ENCODE measurements around the gene MLNR. TPM values are rescaled to one million over a fixed set of nuclear protein-coding genes. Genes with fewer than 3 reads are reported as not detected.
A peak's percentile ranks its signal among the peaks of the same experiment; 100 is the strongest.

Gene MLNR
- total RNA-seq, 1 donor from 2014 or later = not detected

DNA sequence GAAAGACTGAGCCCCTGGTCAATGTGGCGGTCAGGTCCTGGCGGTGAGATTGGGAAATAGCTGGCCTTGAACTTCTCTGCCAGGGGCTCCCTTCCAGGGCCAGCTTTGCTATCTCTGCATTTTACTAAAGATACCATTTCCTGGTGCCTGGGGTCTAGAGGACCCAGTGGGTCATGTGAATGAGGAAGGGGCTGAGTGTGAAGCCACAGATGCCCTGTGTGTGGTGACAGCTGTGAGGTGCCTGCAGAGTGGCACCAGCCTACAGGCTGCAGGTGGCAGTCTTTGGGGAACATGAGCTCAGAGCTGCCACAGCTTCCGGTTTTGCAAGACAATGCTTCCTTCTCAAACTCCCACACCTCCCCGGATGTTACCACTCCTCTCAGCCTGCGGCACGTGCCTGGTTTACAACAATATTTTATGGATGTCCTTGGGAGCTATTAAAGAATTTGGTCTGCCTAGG lies 5.2 kb upstream of the MLNR start:
- intact Hi-C loops (cut with micrococcal nuclease) = no loop called here
- H3K27ac Mint-ChIP-seq = no peak overlapping the region
- H3K9me3 Mint-ChIP-seq = no peaks in the 10 kb centered on the region
- DNase-seq (ENCODE audit: low spot score) = peak; percentile 16
- peaks cover 25% of the 10 kb centered on the region for H3K27me3 Mint-ChIP-seq (ENCODE audit: insufficient read depth)
- no peaks in the 10 kb centered on the region for H3K36me3 Mint-ChIP-seq (ENCODE audit: low read depth)
- H3K4me3 Mint-ChIP-seq = no peak overlapping the region
- peaks cover 26% of the 10 kb centered on the region for H3K4me1 Mint-ChIP-seq (ENCODE audit: low read depth)

DNA sequence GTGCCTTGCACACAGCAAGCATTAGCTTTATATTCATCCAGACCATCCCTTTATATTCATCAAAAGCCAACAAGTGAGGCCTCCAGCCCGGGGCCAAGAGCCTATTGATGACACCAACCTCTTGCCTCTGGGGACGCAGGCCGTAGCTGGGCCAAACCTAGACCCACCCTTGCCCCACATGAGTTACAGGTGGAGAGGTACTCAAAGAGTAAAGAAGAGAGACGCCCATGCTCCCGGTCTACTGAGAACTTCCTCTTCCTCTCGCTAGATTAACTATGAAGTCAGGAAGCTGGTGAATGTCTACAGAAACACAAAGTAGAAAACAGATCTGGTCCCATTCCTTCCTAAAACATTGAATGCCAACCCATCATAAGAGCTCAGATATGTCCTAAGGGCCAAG lies 3.8 kb upstream of the MLNR start:
- Mint-ChIP-seq H3K4me3 (no peak overlapping the region), H3K9me3 (no peaks in the 10 kb centered on the region), H3K27ac (no peak overlapping the region), H3K27me3 (ENCODE audit: insufficient read depth) (peaks cover 30% of the 10 kb centered on the region), H3K4me1 (ENCODE audit: low read depth) (peaks cover 26% of the 10 kb centered on the region), H3K36me3 (ENCODE audit: low read depth) (no peaks in the 10 kb centered on the region)
- DNase-seq (ENCODE audit: low spot score) = no peak
- intact Hi-C loops (cut with micrococcal nuclease) = no loop called here

DNA sequence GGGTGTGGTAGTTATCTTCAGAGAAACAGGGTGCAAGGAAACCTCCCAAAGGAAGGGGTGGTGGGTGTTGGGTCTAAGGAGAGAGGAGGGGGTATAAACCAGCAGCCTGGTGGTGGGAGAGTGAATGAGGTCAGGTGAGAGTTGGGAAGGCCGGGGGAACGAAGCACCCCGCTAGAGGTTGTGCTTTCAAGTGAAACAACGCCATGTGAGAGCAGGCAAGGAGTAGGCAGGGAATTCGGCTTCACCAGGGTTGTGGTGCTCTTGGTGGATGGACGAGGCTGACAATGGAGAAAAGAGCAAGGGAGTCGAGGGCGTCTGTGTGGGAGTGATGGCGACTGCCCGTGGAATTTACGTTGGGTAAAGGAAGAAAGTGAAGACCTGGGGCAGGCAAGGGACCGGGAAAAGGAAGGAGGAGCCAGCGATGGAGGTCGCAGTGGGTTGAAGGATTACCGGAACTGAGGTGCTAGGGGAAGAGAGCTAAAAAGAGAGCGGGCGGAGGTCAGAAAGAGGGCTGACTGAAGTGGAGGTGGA lies 2.1 kb upstream of the MLNR start:
- intact Hi-C loops (cut with micrococcal nuclease) = no loop called here
- Mint-ChIP-seq H3K36me3 (ENCODE audit: low read depth) (no peaks in the 10 kb centered on the region), H3K4me1 (ENCODE audit: low read depth) (peaks cover 26% of the 10 kb centered on the region), H3K27me3 (ENCODE audit: insufficient read depth) (peaks cover 47% of the 10 kb centered on the region), H3K9me3 (no peaks in the 10 kb centered on the region), H3K27ac (peak overlapping the region; percentile 27), H3K4me3 (no peak overlapping the region)
- no peak for DNase-seq (ENCODE audit: low spot score)

DNA sequence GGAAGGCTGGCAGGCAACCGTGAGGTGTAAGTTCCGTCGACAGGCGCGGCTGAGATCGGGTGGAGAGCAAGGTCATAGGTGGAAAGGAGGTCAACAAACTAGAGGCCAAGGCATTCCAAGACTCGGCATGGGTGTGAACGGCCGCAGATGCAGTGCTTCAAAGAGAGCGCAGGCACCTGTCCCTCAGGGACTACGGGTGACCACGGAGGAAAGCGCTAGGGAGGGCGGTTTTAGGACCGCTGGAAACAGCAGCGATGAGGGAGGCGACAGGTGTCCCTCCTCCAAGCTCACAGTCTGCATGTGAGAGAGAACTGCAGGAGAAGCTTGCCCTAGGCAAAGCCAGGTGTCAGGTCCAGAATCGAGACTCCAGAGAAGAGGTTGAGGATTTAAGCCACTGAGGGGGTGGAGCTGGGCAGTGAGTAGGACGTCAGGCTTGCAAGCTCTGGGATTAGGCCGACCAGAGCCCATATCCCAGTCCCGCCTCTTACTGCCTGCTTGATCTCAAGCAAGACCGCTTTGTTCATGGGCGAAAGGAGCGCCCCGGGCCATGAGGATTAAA lies 1.6 kb upstream of the MLNR start:
- Mint-ChIP-seq H3K27ac (no peak overlapping the region), H3K4me1 (ENCODE audit: low read depth) (peaks cover 26% of the 10 kb centered on the region), H3K27me3 (ENCODE audit: insufficient read depth) (peaks cover 51% of the 10 kb centered on the region), H3K9me3 (no peaks in the 10 kb centered on the region), H3K36me3 (ENCODE audit: low read depth) (no peaks in the 10 kb centered on the region), H3K4me3 (no peak overlapping the region)
- intact Hi-C loops (cut with micrococcal nuclease) = no loop called here
- no peak for DNase-seq (ENCODE audit: low spot score)

GRCh38 chr13:49219647-49220035 lies 497 bp upstream of the MLNR start:
- intact Hi-C loops (cut with micrococcal nuclease) = no loop called here
- H3K27me3 Mint-ChIP-seq (ENCODE audit: insufficient read depth) = peaks cover 61% of the 10 kb centered on the region

GRCh38 chr13:49220856-49221589 lies 885 bp downstream of the MLNR start:
- peak overlapping the region; percentile 56 for H3K4me3 Mint-ChIP-seq

More at GRCh38 chr13:49219647-49220035, 497 bp upstream of the MLNR start:
- Mint-ChIP-seq H3K4me1 (ENCODE audit: low read depth) (peaks cover 22% of the 10 kb centered on the region), H3K36me3 (ENCODE audit: low read depth) (no peaks in the 10 kb centered on the region), H3K27ac (no peak overlapping the region), H3K9me3 (no peaks in the 10 kb centered on the region), H3K4me3 (peak overlapping the region; percentile 56)
- DNase-seq (ENCODE audit: low spot score) = no peak

GRCh38 chr13:49221590-49221965 lies 1.4 kb downstream of the MLNR start:
- no peak overlapping the region for H3K27ac Mint-ChIP-seq
- intact Hi-C loops (cut with micrococcal nuclease) = no loop called here
- peaks cover 9% of the 10 kb centered on the region for H3K4me1 Mint-ChIP-seq (ENCODE audit: low read depth)
- no peaks in the 10 kb centered on the region for H3K36me3 Mint-ChIP-seq (ENCODE audit: low read depth)
- DNase-seq (ENCODE audit: low spot score) = no peak
- peaks cover 68% of the 10 kb centered on the region for H3K27me3 Mint-ChIP-seq (ENCODE audit: insufficient read depth)
- H3K4me3 Mint-ChIP-seq = peak overlapping the region; percentile 33
- H3K9me3 Mint-ChIP-seq = no peaks in the 10 kb centered on the region

More at GRCh38 chr13:49220856-49221589, 885 bp downstream of the MLNR start:
- intact Hi-C loops (cut with micrococcal nuclease) = no loop called here
- no peaks in the 10 kb centered on the region for H3K9me3 Mint-ChIP-seq
- DNase-seq (ENCODE audit: low spot score) = no peak
- H3K27ac Mint-ChIP-seq = no peak overlapping the region
- H3K36me3 Mint-ChIP-seq (ENCODE audit: low read depth) = no peaks in the 10 kb centered on the region
- H3K27me3 Mint-ChIP-seq (ENCODE audit: insufficient read depth) = peaks cover 67% of the 10 kb centered on the region
- peaks cover 14% of the 10 kb centered on the region for H3K4me1 Mint-ChIP-seq (ENCODE audit: low read depth)

DNA sequence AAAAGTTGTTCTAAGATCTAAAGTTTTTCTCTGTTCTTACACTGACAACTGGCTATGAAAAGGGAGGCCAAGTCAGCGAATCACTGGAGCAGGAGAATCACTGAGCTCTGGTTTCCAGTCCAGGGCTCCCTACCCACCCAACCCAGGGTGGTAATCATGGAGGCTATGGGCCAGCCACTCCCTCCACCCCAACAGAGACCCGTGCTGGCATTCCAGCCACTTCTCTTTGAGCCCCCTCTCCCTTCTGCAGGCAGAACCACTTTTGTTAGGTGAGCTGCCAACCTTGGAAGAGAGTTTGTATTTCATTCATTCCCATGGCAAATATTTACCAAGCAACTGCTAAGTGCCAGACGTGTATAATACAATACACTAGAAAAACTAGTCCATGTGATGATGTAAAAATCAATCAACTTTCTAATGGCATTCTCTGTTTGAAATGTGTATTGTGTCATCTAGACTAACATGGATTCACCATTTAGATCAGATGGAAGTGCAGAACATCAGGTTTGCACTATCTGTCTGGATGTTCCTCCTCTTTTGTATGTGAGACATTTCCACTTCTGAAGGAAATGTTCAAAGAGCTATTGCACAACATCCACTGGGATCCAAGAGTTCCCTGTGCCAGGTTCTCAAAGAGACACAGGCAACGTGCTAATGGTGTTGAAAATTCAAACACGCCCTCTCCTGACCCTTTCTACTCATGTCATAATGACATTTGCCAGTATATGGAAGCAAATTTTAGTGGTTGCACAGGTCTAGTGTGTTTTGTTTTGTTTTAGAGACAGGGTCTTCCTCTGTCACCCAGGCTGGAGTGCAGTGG lies 5.3 kb downstream of the MLNR start:
- H3K27ac Mint-ChIP-seq = no peak overlapping the region
- H3K27me3 Mint-ChIP-seq (ENCODE audit: insufficient read depth) = peaks cover 44% of the 10 kb centered on the region
- H3K4me3 Mint-ChIP-seq = no peak overlapping the region
- no peak for DNase-seq (ENCODE audit: low spot score)
- no peaks in the 10 kb centered on the region for H3K9me3 Mint-ChIP-seq
- H3K4me1 Mint-ChIP-seq (ENCODE audit: low read depth) = no peaks in the 10 kb centered on the region
- intact Hi-C loops (cut with micrococcal nuclease) = no loop called here
- H3K36me3 Mint-ChIP-seq (ENCODE audit: low read depth) = no peaks in the 10 kb centered on the region

DNA sequence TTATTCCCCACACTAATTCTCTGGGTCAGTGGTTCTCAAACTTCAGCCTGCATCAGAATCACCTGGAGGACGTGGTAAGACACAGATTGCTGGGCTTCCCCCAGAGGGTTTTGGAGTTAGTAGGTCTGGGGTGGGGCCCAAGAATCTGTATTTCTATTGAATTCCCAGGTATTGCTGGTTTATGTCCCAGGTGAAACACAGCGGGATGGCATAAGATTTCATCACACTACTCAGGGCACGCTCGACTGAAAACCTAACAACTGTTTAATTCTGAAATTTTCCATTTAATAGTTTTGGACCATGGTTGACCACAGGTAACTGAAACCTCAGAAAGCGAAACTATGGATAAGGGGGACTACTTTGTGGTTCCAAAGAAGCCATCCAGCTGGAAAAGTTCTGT lies 6.5 kb downstream of the MLNR start:
- Mint-ChIP-seq H3K4me3 (no peak overlapping the region), H3K27me3 (ENCODE audit: insufficient read depth) (peaks cover 39% of the 10 kb centered on the region), H3K4me1 (ENCODE audit: low read depth) (no peaks in the 10 kb centered on the region), H3K9me3 (no peaks in the 10 kb centered on the region), H3K27ac (no peak overlapping the region), H3K36me3 (ENCODE audit: low read depth) (no peaks in the 10 kb centered on the region)
- intact Hi-C loops (cut with micrococcal nuclease) = no loop called here
- no peak for DNase-seq (ENCODE audit: low spot score)

DNA sequence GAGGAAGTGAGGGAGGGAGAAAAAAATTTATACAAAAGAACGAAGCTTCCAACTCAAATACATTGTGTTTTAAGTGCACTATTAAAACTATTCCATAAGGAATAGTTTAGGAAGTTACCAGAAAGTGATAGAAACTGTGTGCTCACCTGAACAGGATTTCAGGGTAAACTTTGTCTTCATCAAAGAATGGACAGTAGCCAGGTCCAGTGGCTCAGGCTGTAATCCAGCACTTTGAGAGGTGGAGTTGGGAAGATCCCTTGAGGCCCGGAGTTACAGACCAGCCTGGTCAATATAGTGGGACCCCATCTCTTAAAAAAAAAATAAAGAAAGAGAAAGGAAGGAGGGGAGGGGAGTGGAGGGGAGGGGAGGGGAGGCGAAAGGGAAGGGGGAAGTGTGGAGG lies 14.6 kb downstream of the MLNR start:
- peaks cover 5% of the 10 kb centered on the region for H3K27me3 Mint-ChIP-seq (ENCODE audit: insufficient read depth)

GRCh38 chr13:49235856-49236431 lies 15.8 kb downstream of the MLNR start:
- Mint-ChIP-seq H3K9me3 (no peaks in the 10 kb centered on the region), H3K27ac (no peak overlapping the region), H3K4me1 (ENCODE audit: low read depth) (no peaks in the 10 kb centered on the region), H3K36me3 (ENCODE audit: low read depth) (no peaks in the 10 kb centered on the region), H3K27me3 (ENCODE audit: insufficient read depth) (peaks cover 5% of the 10 kb centered on the region), H3K4me3 (no peak overlapping the region)
- intact Hi-C loops (cut with micrococcal nuclease) = no loop called here
- DNase-seq (ENCODE audit: low spot score) = no peak

More for the DNA sequence above, 14.6 kb downstream of the MLNR start:
- H3K4me1 Mint-ChIP-seq (ENCODE audit: low read depth) = no peaks in the 10 kb centered on the region
- H3K27ac Mint-ChIP-seq = no peak overlapping the region
- no peak for DNase-seq (ENCODE audit: low spot score)
- H3K36me3 Mint-ChIP-seq (ENCODE audit: low read depth) = no peaks in the 10 kb centered on the region
- H3K4me3 Mint-ChIP-seq = no peak overlapping the region
- no peaks in the 10 kb centered on the region for H3K9me3 Mint-ChIP-seq
- intact Hi-C loops (cut with micrococcal nuclease) = no loop called here

DNA sequence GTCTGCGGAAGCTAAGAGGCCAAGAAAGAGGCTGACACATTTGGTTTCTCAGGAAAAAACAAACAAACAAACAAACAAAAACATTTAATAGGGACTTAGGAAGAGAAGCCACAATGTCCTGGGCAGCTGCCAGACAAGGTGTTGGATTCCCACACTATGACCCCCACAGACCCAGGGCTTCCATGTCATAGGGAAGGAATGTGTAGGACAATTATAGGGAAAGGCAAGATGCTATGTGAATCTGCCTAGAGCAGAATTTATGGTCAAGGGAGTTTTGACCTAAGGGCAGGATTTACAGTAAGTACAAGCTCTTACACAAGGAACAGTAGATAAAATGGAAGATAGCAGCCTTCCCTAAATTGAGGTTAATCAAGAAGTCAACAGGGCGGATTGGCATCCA lies 18.5 kb downstream of the MLNR start:
- peaks cover 10% of the 10 kb centered on the region for H3K27me3 Mint-ChIP-seq (ENCODE audit: insufficient read depth)
- no peaks in the 10 kb centered on the region for H3K4me1 Mint-ChIP-seq (ENCODE audit: low read depth)
- no peaks in the 10 kb centered on the region for H3K9me3 Mint-ChIP-seq
- no peak overlapping the region for H3K4me3 Mint-ChIP-seq
- no peak overlapping the region for H3K27ac Mint-ChIP-seq
- H3K36me3 Mint-ChIP-seq (ENCODE audit: low read depth) = no peaks in the 10 kb centered on the region
- DNase-seq (ENCODE audit: low spot score) = no peak
- intact Hi-C loops (cut with micrococcal nuclease) = no loop called here
